Keratinocyte (primary cell): Measurements from ENCODE around the gene TXNRD1. TPM values are rescaled to one million over a fixed set of nuclear protein-coding genes. Genes with fewer than 3 reads are reported as not detected.

Experiments used
- DNase-seq: peaks from one replicate; pipeline ENCODE4 v3.0.0-alpha.2; 2011; ENCODE audit warnings: low read depth, missing footprints, low spot score
- FAIRE-seq: peaks from 2 replicates; lab custom pipeline; 2011; peaks lifted over from hg19 to GRCh38; lab: Jason Lieb, UNC
- H2AFZ ChIP-seq: 2 replicates; pipeline ENCODE4 v1.6.0; 2012; ENCODE audit warnings: low read length, control low read depth, inconsistent platforms; ENCODE audit not compliant: control insufficient read depth
- H3K27ac ChIP-seq: 2 replicates; pipeline ENCODE4 v1.5.1; 2011; ENCODE audit warnings: low read length; ENCODE audit not compliant: control insufficient read depth, insufficient read depth
- H3K27me3 ChIP-seq: 3 replicates; pipeline ENCODE4 v1.6.0; 2011; ENCODE audit warnings: low read length; ENCODE audit not compliant: control insufficient read depth, insufficient read depth; ENCODE audit errors: extremely low read depth
- H3K36me3 ChIP-seq, 2 experiments: 2 replicates in 1 of 2; 3 replicates in 1 of 2; pipeline ENCODE4 v1.5.1; 2011; ENCODE audit warnings: low read length in 2 of 2, mild to moderate bottlenecking in 1 of 2; ENCODE audit not compliant: control insufficient read depth in 2 of 2, insufficient read depth in 2 of 2; ENCODE audit errors: extremely low read depth in 1 of 2
- H3K4me1 ChIP-seq: 3 replicates; pipeline ENCODE4 v1.5.1; 2011; ENCODE audit warnings: low read length; ENCODE audit not compliant: control insufficient read depth, insufficient read depth; ENCODE audit errors: extremely low read depth
- H3K4me2 ChIP-seq: 3 replicates; pipeline ENCODE4 v1.6.0; 2011; ENCODE audit warnings: low read depth, low read length; ENCODE audit not compliant: control insufficient read depth, insufficient read depth; ENCODE audit errors: extremely low read depth
- H3K4me3 ChIP-seq, 3 experiments: fragments of 200-600 bp in 1 of 3; sonication (generic) in 1 of 3; 2 replicates in 2 of 3; 3 replicates in 1 of 3; pipeline ENCODE4 v1.5.1; 2011 to 2016; ENCODE audit warnings: low read length in 3 of 3, mild to moderate bottlenecking in 3 of 3, control low read depth in 2 of 3, inconsistent platforms in 1 of 3, low read depth in 1 of 3, mixed read lengths in 1 of 3, mixed run types in 1 of 3, moderate library complexity in 1 of 3; ENCODE audit not compliant: control insufficient read depth in 2 of 3, insufficient read depth in 2 of 3; ENCODE audit errors: extremely low read depth in 1 of 3
- H3K79me2 ChIP-seq: 2 replicates; pipeline ENCODE4 v1.6.0; 2012; ENCODE audit warnings: low read length; ENCODE audit not compliant: control insufficient read depth, insufficient read depth
- H3K9ac ChIP-seq: 3 replicates; pipeline ENCODE4 v1.6.0; 2011; ENCODE audit warnings: low read length; ENCODE audit not compliant: control insufficient read depth, insufficient read depth; ENCODE audit errors: extremely low read depth
- H3K9me1 ChIP-seq: 3 replicates; pipeline ENCODE4 v1.6.0; 2011; ENCODE audit warnings: low read length; ENCODE audit not compliant: control insufficient read depth, insufficient read depth; ENCODE audit errors: extremely low read depth
- H3K9me3 ChIP-seq: 2 replicates; pipeline ENCODE4 v1.5.1; 2012; ENCODE audit warnings: low read depth, low read length; ENCODE audit not compliant: control insufficient read depth
- H4K20me1 ChIP-seq: 3 replicates; pipeline ENCODE4 v1.6.0; 2011; ENCODE audit warnings: low read length; ENCODE audit not compliant: control insufficient read depth, insufficient read depth; ENCODE audit errors: extremely low read depth
- EZH2 ChIP-seq: IDR thresholded peaks from one replicate; pipeline ENCODE4 v1.6.1; 2012; ENCODE audit warnings: inconsistent platforms, mild to moderate bottlenecking, low read length, moderate library complexity
- dilution Hi-C: fragments of 300-500 bp; cut with MboI; formaldehyde crosslinking; loops from one replicate; pipeline ENCODE4 v1.7.0; 2020; ENCODE audit warnings: low sequenced_read_pairs; ENCODE audit not compliant: extremely low pct_ligation_motif_present
- polyA plus RNA-seq, 5 experiments: library from polyadenylated mRNA; depleted of rRNA in 3 of 5; stranded (reverse) in 3 of 5; stranded (forward) in 1 of 5; unstranded in 1 of 5; fragments of >200 nt; gene quantifications; 1 replicate in 1 of 5; 2 replicates in 3 of 5; 3 replicates in 1 of 5; pipeline versions ENCODE4 v1.2.1 to v1.2.3, GENCODE V29; 2011 to 2012; ENCODE audit warnings: missing spikeins in 2 of 5, low read depth in 1 of 5, low replicate concordance in 1 of 5
- TF ChIP-seq, protein P1 (sequence below), 3 experiments: IDR thresholded peaks in 1 of 3; conservative IDR thresholded peaks in 1 of 3; optimal IDR thresholded peaks in 1 of 3; 2 replicates in 2 of 3; 3 replicates in 1 of 3; pipeline versions ENCODE3 to v1.5.1; 2011; ENCODE audit warnings: low read length in 3 of 3, mild to moderate bottlenecking in 3 of 3, moderate library complexity in 2 of 3, control low read depth in 1 of 3, inconsistent platforms in 1 of 3; ENCODE audit not compliant: insufficient read depth in 2 of 3; ENCODE audit errors: extremely low read depth in 1 of 3

The TXNRD1 gene
- polyA plus RNA-seq, 1 donor (not counting 4 experiments of a cell fraction or from before 2014, with no cell fraction given), result 88.9 TPM

- H3K9me1 ChIP-seq, result no peaks in the 10 kb centered on the region
- H3K4me2 ChIP-seq, result no peak overlapping the region
- no peak overlapping the region for H2AFZ ChIP-seq
- H3K79me2 ChIP-seq, result peaks cover 50% of the 10 kb centered on the region
- no peak overlapping the region for H3K9ac ChIP-seq
- no peaks in the 10 kb centered on the region for H3K9me3 ChIP-seq
- H4K20me1 ChIP-seq, result no peaks in the 10 kb centered on the region
- dilution Hi-C loops, result loop anchor here (25.0 kb wide), 1 partner anchor 105 kb away; the partner anchor contains the start of gene TXNRD1
- no peaks in the 10 kb centered on the region for H3K4me1 ChIP-seq
- DNase-seq, result no peak
- H3K27me3 ChIP-seq, result no peaks in the 10 kb centered on the region
- H3K4me3 ChIP-seq, result no peak overlapping the region
- FAIRE-seq, result no peak
- no peak overlapping the region for H3K27ac ChIP-seq
- TF ChIP-seq, protein P1, sequence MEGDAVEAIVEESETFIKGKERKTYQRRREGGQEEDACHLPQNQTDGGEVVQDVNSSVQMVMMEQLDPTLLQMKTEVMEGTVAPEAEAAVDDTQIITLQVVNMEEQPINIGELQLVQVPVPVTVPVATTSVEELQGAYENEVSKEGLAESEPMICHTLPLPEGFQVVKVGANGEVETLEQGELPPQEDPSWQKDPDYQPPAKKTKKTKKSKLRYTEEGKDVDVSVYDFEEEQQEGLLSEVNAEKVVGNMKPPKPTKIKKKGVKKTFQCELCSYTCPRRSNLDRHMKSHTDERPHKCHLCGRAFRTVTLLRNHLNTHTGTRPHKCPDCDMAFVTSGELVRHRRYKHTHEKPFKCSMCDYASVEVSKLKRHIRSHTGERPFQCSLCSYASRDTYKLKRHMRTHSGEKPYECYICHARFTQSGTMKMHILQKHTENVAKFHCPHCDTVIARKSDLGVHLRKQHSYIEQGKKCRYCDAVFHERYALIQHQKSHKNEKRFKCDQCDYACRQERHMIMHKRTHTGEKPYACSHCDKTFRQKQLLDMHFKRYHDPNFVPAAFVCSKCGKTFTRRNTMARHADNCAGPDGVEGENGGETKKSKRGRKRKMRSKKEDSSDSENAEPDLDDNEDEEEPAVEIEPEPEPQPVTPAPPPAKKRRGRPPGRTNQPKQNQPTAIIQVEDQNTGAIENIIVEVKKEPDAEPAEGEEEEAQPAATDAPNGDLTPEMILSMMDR (optimal IDR thresholded peaks at IDR 0.05 in 1 of 3, IDR thresholded peaks at IDR 0.05 in 1 of 3, conservative IDR thresholded peaks at IDR 0.05 in 1 of 3; ENCODE audit: extremely low read depth in 1 of 3, insufficient read depth in 2 of 3, low read length in 3 of 3), result no peak
- no peak for TF ChIP-seq EZH2
- peaks cover 30 to 63% of the 10 kb centered on the region in 2 experiments for H3K36me3 ChIP-seq
Observed at GRCh38 chr12:104316936-104317335, 101.4 kb downstream of the TXNRD1 start.

DNA sequence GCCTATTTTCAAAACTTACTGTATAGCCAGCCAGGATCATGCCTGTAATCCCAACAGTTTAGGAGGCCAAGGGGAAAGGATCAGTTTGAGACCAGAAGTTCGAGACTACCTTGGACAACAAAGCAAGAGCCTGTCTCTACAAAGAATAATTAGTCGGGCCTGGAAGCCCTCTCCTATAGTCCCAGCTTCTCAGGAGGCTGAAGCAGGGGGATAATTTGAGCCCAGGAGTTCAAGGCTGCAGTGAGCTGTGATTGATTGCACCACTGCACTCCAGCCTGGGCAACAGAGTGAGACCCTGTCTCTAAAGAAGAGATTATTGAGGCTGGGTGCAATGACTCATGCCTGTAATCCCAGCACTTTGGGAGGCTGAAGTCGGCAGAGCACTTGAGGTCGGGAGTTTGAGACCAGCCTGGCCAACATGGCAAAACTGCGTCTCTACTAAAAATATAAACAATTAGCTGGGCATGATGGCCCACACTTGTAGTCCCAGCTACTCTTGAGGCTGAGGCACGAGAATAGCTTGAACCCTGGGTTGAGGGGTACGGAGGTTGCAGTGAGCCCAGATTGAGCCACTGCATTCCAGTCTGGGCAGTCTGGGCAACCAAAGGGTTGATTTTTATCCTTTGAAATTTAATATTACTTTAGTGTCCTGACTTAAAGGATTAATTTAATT, 102.1 kb downstream of the TXNRD1 start:
- Histone ChIP-seq H3K4me1 (no peaks in the 10 kb centered on the region), H3K9me1 (no peaks in the 10 kb centered on the region), H3K36me3 (peaks cover 26 to 55% of the 10 kb centered on the region in 2 experiments), H3K79me2 (peaks cover 44% of the 10 kb centered on the region), H3K4me3 (no peak overlapping the region), H3K4me2 (no peak overlapping the region), H2AFZ (no peak overlapping the region), H3K27me3 (no peaks in the 10 kb centered on the region), H3K27ac (no peak overlapping the region), H3K9me3 (no peaks in the 10 kb centered on the region), H4K20me1 (no peaks in the 10 kb centered on the region), H3K9ac (no peak overlapping the region)
- TF ChIP-seq, protein P1 (optimal IDR thresholded peaks at IDR 0.05 in 1 of 3, IDR thresholded peaks at IDR 0.05 in 1 of 3, conservative IDR thresholded peaks at IDR 0.05 in 1 of 3; ENCODE audit: extremely low read depth in 1 of 3, insufficient read depth in 2 of 3, low read length in 3 of 3), result no peak
- no peak for TF ChIP-seq EZH2
- dilution Hi-C loops, result loop anchor here (25.0 kb wide), 1 partner anchor 105 kb away; the partner anchor contains the start of gene TXNRD1
- FAIRE-seq (no peak), DNase-seq (no peak)
